GM21737 (cell line): ENCODE measurements around the gene PAX8.

Experiments
- ATAC-seq: cut with Tn5 transposase; IDR thresholded peaks from one replicate; pipeline ENCODE4 v1.9.1; 2021; ENCODE audit warnings: mild to moderate bottlenecking, moderate library complexity; ENCODE audit not compliant: unreplicated experiment

PAX8 gene

DNA sequence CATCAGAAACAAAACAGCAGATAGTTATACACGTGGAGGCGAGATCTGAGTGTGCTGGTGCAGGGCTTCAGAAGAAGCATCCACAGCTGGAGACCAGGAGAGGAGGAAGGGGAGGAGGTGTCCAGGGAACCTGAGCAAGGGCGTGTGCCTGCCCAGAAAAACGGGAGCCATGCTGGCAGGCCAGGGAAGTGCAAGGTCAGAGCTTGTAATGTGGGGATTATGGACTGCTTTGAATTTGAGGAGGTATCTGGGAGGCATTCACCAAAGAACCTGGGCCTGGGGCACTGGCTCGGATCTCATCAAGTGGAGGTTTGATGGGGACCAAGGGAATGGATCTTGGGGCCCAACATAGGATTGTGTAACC lies 92.3 kb downstream of the PAX8 start:
- ATAC-seq, result no peak

DNA sequence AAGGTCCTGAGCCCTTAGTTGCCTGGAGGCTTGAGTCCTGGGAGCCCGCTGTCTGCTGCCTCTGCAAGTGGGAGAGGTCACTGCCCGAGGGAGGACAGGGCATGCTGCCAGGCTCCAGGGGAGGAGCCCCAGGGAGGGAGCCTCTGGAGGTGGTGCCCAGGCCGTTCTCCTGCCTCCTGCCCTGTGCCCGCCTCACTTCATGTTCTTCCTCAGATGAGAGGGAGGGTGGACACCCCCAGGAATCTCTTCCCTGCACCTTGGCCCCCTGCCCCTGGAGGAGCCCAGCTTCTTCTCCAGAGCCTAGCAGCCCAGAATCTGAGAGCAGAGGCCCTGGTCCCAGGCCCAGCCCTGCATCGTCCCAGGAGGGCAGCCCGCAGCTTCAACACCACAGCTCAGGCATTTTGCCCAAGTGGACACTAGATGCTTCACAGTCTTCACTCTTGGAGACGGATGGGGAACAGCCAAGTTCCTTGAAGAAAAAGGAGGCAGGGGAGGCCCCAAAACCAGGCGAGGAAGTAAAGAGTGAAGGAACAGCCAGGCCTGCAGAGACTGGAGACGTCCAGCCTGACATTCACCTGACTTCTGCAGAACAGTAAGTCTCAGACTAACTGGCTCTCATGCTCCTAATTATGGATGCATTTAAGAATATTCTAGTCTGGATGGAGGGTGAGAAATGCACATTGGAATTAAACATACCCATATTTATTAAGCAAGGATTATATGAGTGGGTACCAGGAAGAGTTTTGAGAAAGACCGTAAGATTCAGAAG lies 92.9 kb downstream of the PAX8 start:
- no peak for ATAC-seq

DNA sequence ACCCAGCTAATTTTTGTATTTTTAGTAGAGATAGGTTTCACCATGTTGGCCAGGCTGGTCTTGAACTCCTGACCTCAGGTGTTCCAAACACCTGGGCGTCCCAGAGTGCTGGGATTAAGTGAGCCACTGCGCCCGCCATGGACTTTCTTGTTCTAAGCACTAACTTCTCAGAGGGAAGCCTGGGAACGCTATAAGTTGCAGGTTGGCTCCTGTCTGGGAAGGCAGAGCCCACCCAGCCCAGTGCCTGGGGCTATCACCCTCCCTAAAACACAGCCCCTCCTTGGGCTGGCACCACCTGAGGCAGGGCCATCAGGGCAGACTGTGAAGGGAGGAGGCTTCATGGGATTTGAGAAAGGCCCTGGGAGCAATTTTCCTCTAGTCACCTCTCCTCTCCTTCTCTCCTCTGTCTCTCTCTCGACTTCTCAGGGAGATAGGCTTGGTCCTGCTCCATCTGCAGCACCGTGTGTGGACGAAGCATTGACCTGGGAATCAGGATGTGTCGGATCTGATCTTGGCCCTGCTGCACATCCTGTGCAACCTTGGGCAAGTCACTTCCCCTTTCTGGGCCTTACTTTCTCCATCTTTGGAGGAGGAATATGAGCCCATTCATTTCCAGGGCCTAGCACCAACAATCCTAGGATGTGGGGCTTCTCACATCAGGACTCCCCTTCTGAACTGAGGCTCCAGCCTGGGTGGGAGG lies 94.0 kb downstream of the PAX8 start:
- ATAC-seq, result no peak

DNA sequence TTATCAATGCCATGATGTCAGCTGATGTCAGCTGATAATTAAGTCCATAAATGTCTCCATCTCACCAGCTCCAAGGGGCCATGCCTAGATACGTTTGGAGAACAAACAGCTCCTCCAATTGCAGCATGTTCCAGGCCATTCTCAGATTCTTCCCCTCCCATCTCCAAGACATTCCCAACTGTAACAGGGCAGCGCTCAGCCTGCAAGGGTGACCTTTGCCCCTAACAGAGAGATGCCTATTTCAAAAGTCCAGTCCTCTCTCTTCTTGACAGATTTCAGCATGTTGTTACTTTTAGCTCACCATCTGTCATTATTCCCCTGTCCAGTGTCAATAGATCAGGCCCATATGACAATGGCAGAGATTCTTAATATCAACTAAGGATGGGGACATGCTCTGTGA lies 95.0 kb downstream of the PAX8 start:
- ATAC-seq, result no peak

DNA sequence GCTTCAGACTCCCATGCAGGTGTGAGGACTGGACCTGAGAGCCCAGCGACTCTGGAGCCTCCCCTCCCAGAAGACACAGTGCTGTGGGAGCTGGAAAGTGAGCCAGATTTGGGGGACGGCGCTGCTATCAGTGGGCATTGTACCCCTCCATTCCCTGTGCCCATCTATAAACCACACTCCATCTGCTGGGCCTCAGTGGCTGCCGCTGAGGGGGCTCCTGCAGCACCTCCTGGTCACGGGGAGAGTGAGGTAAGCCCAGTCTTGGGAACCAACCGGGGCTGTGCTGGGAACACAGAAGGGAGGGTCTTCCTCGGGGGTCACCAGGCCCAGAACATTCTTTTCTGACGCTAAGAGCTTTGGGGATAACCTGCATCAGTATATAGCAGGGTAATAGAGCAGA lies 95.5 kb downstream of the PAX8 start:
- no peak for ATAC-seq

DNA sequence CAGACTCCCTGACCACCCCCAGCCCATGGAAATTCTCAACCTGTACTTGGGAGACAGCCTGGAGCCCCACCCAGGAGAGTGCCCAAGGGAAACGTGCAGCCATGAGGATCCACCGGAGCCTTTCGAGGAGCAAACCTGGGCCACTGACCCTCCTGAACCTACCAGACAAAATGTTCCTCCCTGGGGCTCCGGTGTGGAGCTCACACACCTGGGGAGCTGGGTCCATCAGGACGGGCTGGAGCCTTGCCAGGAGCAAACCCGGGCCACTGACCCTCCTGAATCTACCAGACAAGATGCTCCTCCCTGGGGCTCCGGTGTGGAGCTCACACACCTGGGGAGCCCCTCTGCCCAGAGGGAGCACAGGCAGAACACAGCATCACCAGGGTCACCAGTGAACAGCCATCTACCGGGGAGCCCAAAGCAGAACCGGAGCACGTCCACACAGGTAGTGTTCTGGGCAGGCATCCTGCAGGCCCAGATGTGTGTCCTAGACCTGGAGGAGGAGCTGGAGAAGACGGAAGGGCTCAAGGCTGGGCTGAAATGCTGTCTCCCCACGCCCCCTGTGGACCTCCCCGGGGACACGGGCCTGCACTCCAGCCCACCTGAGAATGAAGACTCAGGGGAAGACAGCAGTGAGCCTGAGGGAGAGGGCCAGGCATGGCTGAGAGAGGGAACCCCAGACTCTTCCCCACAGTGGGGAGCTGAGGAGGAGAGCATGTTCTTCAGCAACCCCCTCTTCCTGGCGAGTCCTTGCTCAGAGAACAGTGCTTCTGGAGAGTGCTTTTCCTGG lies 96.1 kb downstream of the PAX8 start:
- no peak for ATAC-seq

DNA sequence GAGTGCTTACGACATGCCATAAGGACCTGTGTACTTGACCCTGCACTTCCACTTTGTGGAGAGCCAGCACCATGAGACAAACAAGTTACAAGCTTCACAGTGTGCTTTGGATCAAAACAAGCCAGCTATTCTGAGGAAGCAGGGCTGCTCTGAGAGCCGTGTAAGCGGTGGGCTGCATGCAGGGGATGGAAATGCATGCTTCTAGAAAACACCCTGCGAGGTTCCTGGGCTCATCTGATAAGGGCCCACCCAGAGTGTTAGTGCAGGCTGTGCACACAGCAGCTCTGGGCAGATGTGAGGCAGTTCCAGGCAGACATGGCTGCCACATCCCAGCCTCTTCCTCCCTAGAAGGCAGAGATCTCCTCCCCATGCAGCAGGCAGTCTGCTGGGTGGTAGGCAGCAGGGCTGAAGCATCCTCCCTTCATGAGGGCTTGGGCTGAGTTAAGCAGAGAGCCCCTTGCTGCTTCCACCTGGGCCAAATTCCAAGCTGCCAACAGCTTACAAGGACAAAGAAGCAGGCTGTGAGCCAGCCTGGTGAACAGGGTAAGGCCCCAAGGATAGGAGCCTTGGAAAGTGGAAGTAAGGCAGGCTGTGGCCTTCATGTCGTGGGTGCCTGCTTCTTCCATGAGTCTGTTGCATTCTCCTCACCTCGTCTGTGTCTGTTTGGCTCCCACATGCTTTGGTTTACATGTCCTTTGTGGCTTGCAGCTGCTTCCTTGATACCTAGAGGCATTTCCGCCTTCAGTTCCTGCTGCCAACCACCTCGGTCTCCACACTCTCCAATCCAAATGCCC lies 97.3 kb downstream of the PAX8 start:
- ATAC-seq, result no peak

DNA sequence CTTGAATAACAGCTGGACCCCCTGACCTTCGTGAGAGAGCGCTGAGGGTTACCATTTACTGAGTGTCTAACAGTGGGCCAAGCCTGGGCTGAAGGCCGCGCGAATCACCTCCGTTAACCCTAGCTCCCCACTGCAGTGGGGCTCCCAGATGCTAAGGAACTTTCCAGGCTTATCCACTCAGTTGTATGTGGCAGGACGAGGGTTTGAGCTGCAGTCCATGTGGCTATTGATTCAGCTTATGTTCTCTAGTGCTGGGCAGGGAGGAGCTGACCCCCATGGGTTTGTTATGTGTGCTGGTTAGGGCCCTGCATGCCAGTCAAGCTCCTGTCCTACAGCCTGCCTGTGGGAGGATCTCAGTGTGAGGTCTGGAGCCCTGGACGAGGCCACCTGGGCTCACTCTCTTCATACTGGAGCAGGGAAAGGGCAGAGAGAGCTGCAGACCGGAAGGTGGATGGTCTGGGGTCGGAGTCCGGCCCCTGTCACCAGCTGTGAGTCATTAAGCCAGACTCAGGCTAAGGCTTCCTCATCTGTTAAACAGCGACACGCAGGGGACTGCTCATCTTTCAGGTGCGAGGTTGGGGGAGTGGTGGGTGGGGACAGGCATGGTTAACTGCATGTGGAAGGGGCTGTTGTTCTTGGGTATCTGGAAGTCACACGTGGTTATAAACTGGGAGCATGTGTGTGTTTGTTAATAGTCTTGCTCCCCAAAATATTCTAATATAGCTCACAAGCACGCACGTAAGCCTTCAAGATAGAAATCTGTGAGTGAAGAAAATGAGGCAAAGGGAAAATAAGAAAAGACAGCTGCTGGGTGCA lies 98.4 kb downstream of the PAX8 start:
- ATAC-seq, result no peak

DNA sequence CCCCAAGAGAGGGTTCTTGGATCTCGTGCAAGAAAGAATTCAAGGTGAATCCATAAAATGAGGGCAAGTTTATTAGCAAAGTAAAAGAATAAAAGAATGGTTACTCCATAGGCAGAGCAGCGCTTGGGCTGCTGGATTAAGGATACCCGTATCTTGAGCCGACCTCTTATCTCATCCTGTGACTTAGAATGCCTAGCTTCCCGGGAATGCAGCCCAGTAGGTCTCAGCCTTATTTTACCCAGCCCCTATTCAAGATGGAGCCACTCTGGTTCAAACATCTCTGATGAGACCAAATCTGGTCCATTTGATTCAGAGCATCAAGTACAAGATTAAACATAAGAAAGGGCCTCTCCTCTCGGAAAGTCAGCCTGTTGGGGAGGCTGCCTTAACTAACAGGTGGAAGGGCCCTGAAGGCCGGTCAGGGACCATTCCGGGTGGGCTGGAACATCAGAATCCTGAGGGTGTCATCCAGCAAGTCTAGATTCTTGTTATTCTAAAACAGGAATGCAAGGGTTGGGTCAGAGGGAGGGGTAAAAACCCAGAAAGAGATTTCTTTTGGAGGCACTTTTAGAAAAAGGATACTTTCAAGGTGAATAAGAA lies 99.2 kb downstream of the PAX8 start:
- ATAC-seq, result no peak

DNA sequence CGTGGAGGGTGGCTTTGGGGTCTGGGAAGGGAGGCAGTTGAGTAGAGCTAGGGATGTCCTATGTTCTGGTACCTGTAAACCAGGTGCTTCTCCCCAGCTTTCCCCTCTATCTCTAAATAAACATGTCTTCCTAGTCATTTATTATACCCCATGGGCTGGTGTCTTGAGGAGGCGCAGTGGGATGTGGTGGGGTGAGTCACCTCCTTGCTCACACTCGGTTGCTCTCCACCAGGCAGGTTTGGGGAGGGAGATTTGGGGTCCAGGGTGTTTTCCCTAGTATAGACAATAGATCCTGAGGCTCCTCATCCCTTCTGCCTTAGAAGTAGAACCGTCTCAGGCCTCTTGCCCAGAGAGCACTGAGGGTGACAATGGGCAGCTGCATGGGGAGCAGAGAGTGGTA lies 99.8 kb downstream of the PAX8 start:
- ATAC-seq, result no peak

DNA sequence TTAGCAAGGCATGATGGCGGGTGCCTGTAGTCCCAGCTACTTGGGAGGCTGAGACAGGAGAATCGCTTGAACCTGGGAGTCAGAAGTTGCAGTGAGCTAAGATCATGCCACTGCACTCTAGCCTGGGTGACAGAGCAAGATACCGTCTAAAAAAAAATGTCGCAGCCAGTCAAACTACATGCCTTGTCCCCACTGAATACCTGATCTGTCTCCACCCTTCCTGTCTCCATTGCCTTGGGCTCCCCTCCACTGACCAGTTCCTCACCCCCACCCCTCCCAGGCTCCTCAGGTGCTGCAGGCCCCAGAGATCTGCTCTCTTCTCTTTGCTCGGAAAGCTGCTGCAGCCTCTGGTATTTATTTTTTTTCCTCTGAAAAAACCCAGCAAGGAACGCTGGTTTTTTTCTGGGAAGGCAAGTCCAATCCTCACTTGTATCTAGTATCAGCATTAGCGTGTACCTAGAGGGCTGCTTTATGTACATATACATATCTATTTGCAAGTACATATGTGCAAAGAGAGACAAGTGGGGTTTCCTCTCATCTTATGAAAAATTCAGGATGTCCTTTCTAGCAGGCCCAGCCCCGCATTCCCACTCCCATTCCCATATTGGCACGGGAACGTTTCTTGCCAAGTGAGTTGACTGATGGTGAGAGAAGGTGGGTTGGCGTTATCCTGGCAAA lies 100.5 kb downstream of the PAX8 start:
- ATAC-seq, result no peak

DNA sequence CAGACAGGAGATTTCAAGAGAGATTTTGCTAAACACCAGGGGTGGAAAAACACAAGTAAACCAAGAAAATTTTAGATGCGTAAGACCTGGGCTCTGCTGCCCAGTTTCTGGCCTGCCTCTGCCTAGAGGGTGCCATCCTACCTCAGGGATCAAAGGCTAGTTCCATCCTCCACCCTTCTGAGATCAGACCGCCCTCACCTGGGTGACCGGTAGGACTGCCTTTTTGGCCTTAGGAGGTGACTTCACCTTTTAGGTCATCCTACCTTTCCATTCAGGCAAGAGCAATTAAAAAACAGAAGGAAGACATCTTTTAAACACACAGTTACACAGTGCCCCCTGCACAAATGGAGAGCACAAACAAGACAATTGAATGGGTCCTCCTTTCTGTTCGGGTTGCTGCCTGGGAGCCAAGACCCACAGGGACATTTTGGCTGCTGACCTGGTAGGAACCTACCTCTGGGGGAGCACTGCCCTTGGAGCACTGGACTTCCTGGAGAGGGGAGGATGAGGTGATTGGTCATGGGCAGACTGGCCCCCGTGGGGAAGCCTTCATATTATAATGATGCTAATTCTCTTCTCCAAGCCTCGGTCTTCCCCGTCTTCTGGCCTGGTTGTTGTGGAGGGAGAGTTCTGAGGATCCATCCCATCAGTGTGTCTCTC lies 101.9 kb downstream of the PAX8 start:
- ATAC-seq, result no peak

DNA sequence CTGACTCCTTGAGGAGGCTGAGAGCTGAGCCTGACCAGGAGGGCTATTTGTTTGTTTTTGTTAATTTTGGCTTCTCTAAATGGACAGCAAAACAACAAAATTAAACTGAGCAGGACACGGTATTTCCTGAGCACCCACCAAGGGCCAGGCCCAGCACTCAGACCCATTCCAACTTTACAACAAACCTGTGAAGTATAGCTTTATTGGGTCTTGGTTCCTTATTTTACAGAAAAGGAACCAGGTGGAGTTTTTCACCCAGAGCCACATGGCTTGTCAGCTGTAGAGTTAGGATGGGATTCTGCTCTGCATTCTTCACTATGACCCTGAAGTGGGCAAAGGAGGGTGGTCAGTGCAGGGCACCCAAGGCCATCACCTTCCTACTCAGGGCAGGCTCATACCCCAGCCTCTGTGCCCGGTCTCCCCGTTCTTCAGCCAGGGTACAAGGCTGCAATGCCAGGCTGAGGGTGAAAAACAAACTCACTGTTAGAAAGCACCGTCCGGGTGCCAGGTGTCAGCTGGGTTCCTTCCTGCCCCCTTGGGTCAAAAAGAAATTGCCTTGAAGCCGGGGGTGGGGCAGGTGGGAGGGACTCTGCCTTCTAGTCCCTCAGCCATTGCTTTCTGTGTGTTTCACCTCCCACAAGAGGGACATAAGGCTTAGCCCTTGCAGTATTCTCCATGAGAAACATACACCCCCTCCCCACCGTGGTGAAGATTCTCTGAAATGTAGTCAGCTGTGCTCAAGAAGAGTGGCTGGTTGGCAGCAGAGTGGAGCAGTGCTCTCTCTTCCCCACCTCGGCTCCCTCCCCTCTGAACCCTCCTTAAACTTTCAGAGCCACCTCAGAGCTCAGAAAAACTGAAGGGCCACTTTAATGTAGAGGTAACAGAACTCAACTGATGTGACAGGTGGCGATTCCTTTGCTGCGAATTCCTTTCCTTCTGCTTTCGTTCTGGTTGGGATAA lies 102.7 kb downstream of the PAX8 start:
- no peak for ATAC-seq

DNA sequence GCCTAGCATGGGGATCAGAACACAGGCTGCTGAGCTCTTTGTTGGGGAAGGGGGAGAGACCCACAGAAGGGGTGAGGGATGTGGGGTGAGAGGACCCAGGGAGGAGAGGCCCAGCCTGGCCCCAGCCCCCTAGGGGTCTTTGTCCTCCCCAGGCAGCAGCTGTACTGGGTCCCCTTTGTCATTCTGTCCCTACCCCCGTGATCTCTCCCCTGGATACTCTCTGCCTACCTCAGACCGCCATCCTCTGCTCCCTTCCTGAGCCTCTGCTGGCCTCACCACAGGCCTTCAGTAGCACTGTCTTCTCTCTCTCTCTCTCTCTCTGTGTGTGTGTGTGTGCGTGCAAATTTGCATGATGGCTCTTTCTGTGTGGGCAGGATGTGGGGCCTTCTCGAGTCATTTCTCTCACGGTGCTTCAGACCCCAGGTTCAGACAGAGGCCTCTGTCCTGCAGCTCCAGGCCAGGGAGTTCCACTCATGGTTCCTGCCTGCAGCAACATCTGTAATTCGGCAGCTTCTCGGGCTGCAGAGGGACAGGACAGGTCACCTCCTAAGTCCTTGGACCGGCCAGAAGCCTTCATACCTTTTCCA lies 103.6 kb downstream of the PAX8 start:
- ATAC-seq, result peak; percentile 57

DNA sequence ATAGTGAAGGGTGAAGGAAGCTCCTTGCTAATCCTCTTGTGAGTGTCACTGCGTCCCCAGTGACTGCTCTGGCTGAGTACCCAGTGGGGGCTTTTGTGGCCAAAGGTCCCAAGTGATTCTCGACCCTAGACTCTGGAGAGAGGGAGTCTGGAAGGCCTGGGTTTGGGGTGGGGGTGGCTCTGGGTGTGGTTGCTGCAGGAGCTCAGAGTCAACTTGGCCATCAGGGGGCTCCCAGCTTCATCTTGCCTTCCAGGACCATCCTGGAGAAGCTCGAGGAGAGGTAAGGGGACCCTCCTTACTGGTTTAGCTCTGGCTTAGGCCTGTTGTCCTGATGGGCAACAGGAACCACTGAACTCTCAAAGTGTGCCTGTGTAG lies 104.4 kb downstream of the PAX8 start:
- ATAC-seq, result no peak

DNA sequence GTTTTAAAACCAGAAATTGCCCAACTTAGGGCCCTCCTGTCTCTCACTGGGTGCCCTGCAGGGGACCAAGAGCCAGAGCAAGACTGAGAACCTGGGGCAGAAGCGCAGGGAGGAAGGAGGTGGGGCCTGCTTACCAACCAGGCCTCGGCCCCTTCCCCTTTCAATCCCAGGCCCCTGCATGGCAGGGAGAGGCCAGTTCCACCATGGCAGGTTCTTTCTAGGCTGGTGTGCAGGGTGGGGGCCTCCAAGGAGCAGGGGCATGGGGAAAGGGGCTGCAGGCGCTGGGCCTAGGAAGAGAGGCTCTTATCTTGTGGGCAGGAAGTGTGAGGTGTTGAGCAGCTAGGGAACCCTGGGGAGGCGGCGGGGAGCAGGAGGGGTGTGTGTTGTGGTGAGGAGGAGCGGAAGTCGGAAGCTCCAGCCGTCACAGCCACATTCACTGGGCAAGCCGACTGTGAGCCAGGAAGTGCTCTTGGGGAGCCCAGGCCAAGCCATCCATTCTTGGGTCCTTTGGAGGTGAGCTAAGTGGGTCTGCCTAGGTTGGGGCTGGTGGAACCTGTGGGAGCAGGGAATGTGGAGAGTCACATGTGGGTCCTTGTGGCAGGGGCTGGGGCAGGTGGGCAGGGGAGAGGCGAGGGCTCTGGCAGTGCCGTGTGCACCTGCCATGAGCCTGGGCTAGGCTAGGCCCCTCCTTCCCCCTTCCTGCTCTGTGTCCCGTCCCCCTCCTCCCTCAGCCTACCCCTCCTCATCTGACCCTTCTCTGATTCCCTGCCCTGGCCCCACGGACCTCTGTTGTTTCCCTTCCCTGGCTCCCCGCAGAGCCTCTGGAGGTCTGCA lies 105.0 kb downstream of the PAX8 start, which contains the start of gene PSD4:
TSS of gene PSD4 (plus strand) at position 430 of the 834 bp plus-strand sequence. CDS start 8,486 bp downstream, outside the sequence.
- peak; percentile 71 for ATAC-seq
